Fibroblast of pulmonary artery (primary cell): ENCODE data around the gene MAGIX.

Experiments used
- DNase-seq: peaks from one replicate; pipeline ENCODE4 v3.0.0-alpha.2; 2010; ENCODE audit warnings: low read depth
- H3K4me3 ChIP-seq: replicated peaks from 2 replicates; pipeline ENCODE4 v1.5.1; 2011; ENCODE audit warnings: low read depth, mild to moderate bottlenecking, control low read depth, low read length, moderate library complexity
- TF ChIP-seq, protein P1 (sequence below): IDR thresholded peaks from 2 replicates; pipeline ENCODE4 v1.5.1; 2011; ENCODE audit warnings: mild to moderate bottlenecking, control low read depth, low read length, inconsistent platforms; ENCODE audit errors: missing control alignments

Gene MAGIX

DNA sequence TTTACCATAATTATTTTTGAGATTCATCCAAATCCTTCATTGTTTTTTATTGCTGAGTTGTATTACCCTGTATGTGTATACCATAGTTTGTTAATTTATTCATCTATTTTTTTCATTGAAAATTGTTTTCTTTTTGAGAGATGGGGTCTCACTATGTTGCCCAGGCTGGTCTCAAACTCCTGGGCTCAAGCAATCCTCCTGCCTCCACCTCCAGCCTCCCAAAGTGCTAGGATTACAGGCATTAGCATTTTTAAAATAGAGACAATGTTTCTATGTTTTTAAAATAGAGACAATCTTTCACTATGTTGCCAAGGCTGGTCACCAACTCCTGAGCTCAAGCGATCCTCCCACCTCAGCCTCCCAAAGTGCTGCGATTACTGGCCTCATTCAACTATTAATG is 1.6 kb upstream of the MAGIX start:
- no peak for DNase-seq
- TF ChIP-seq, protein P1, sequence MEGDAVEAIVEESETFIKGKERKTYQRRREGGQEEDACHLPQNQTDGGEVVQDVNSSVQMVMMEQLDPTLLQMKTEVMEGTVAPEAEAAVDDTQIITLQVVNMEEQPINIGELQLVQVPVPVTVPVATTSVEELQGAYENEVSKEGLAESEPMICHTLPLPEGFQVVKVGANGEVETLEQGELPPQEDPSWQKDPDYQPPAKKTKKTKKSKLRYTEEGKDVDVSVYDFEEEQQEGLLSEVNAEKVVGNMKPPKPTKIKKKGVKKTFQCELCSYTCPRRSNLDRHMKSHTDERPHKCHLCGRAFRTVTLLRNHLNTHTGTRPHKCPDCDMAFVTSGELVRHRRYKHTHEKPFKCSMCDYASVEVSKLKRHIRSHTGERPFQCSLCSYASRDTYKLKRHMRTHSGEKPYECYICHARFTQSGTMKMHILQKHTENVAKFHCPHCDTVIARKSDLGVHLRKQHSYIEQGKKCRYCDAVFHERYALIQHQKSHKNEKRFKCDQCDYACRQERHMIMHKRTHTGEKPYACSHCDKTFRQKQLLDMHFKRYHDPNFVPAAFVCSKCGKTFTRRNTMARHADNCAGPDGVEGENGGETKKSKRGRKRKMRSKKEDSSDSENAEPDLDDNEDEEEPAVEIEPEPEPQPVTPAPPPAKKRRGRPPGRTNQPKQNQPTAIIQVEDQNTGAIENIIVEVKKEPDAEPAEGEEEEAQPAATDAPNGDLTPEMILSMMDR, result no peak

GRCh38 chrX:49161632-49162031 is 926 bp upstream of the MAGIX start:
- TF ChIP-seq, protein P1, result no peak
- no peak for DNase-seq

More for the DNA sequence above, 1.6 kb upstream of the MAGIX start:
- H3K4me3 ChIP-seq, result no peak overlapping the region

DNA sequence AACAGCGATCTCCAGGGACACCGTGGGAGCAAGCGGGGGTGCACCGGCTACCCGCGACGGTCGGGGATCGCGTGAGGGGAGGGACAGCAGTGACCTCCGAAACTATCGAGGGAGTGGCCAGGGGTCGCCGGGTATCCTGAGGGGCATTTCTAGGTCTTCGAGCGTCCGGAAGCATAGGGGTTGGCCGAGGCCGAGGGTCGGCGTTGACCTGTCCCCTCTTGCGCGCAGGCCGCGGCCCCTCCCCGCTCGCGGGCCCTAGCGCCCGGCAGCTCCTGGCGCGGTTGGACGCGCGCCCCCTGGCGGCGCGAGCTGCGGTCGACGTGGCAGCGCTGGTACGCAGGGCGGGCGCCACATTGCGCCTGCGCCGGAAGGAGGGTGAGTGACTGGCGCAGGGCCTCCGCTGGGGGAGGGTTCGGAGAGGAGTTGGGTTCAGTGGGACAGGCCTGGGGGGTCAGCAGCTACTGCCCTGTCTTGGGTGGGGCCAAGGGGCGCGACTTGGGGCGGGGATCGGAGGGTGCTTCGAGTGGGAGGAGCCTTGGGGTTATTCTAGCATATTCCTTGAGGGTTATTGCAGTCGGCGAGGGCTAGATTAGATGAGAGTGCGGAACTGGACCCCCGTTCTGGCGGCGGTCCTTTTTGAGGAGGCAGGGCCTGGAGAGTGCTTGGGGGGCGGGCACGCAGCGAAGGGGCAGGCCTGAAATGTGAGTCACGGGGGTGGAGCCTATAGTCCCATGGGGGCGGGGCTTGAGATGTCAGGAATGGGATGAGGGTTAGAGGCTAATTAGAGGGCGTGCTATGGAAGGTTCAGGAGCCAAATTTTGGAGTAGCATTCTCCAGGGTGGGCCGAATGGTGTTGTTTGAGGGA is 1.2 kb downstream of the MAGIX start:
- TF ChIP-seq, protein P1, result peak; percentile 15
- H3K4me3 ChIP-seq, result peak overlapping the region; percentile 32
- peak; percentile 85 for DNase-seq

More at GRCh38 chrX:49161632-49162031, 926 bp upstream of the MAGIX start:
- no peak overlapping the region for H3K4me3 ChIP-seq

GRCh38 chrX:49164589-49165360 is 2.2 kb downstream of the MAGIX start:
- no peak overlapping the region for H3K4me3 ChIP-seq
- DNase-seq, result no peak
- TF ChIP-seq, protein P1, result no peak

DNA sequence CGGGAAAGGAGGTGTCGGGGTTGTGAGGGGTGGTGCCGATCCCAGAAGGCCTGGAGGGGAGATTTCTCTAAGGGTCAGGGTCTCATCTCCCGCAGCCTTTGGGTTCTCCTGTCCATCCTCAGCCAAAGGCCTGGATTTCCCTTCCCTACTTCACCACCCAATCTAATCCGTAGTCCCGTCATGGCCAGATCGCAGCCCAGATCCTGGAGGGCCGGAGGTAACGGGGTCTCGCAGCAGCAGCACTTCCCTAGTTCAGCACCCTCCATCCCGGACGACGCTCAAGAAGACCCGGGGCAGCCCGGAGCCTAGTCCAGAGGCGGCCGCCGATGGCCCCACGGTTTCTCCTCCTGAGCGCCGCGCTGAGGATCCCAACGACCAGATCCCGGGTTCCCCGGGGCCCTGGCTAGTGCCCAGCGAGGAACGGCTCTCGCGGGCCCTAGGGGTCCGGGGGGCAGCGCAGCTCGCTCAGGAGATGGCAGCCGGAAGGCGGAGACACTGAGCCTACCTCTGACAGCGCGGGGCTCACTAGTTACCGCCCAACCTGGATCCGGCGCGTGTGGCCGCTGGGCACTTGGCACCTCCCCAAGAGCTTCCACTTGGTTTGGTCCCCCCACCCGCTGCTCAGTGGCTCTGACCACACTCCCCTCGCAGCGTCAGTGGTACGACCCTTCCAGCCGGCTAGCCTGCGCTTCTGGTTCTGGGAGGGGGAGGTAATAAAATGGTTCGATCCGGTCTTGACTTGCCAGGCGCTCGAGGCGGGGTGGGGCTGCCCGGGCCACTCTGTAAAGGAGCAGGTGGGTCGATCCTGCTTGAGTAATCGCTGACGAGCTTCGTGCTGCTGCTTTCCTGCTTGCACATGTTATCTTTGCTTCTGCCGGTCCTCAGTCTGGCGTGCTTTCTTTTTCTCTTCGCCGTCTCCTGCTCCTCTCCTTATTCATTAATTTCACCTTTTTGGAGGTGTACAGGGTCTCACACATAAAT is 3.6 kb downstream of the MAGIX start:
- peak; percentile 76 for DNase-seq
- H3K4me3 ChIP-seq, result peak overlapping the region; percentile 51
- TF ChIP-seq, protein P1, result no peak
